ENCODE data around the gene DCX.

- TF ChIP-seq SPI1 (IDR thresholded peaks at IDR 0.05; ENCODE audit: low read depth, low read length) = no peak
- TF ChIP-seq POLR2AphosphoS5 (IDR thresholded peaks at IDR 0.05; ENCODE audit: low read depth, low read length) = no peak
- TF ChIP-seq POLR2A (IDR thresholded peaks at IDR 0.05; ENCODE audit: low read depth, low read length) = no peak
These were observed 33.5 kb upstream of the DCX start for GRCh38 chrX:111445485-111445884.
